A673 (cell line): ENCODE results near the gene FAM180B.
"Not testable (repeated sequence)": the region's sequence is repeated elsewhere in the genome, so short reads cannot be mapped to it uniquely, and the experiment has no call there.

Experiments
- CTCF ChIP-seq: fragments of 300-800, 200-600 bp; sonication (generic); conservative IDR thresholded peaks from 2 replicates; pipeline ENCODE4 v1.5.1; 2017; ENCODE audit warnings: low read depth, mild to moderate bottlenecking, antibody characterized with exemption, low read length, moderate library complexity, mixed read lengths
- EZH2 ChIP-seq: fragments of 200-600 bp; sonication (generic); IDR thresholded peaks from 2 replicates; pipeline ENCODE4 v1.6.1; 2017; ENCODE audit warnings: borderline replicate concordance, low read depth, mild to moderate bottlenecking, mixed read lengths, antibody characterized with exemption, low read length; ENCODE audit not compliant: poor library complexity, severe bottlenecking

GRCh38 chr11:47636331-47636730 lies 49.9 kb downstream of the FAM180B start:
- not testable (repeated sequence) for TF ChIP-seq CTCF, EZH2
